ENCODE results near the gene KLHL26. TPM values are rescaled to one million over a fixed set of nuclear protein-coding genes. Genes with fewer than 3 reads are reported as not detected.
A peak's percentile ranks its signal among the peaks of the same experiment; 100 is the strongest.

KLHL26 gene, protein sequence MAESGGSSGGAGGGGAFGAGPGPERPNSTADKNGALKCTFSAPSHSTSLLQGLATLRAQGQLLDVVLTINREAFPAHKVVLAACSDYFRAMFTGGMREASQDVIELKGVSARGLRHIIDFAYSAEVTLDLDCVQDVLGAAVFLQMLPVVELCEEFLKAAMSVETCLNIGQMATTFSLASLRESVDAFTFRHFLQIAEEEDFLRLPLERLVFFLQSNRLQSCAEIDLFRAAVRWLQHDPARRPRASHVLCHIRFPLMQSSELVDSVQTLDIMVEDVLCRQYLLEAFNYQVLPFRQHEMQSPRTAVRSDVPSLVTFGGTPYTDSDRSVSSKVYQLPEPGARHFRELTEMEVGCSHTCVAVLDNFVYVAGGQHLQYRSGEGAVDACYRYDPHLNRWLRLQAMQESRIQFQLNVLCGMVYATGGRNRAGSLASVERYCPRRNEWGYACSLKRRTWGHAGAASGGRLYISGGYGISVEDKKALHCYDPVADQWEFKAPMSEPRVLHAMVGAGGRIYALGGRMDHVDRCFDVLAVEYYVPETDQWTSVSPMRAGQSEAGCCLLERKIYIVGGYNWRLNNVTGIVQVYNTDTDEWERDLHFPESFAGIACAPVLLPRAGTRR
- 3.8 and 13.3 TPM in 2 replicates for total RNA-seq (2011; cell fraction: chromatin; rRNA removed; ENCODE audit: low replicate concordance)
- 8.0 and 10.7 TPM in 2 replicates for total RNA-seq (2011; cell fraction: nucleolus; rRNA removed)
- total RNA-seq (2011; cell fraction: nucleoplasm; rRNA removed): 5.5 and 6.2 TPM in 2 replicates
- total RNA-seq (2014; rRNA removed) (2.4 and 6.7 TPM in 2 replicates), total RNA-seq (2014; rRNA removed; fragmentation: Illumina TruSeq; extraction: Trizol) (0.80 and 1.0 TPM in 2 replicates), total RNA-seq (2015; rRNA removed; fragmentation: Illumina TruSeq; extraction: Trizol) (1.3 and 1.8 TPM in 2 replicates), total RNA-seq (2021) (12.7 and 13.3 TPM in 2 replicates), polyA plus RNA-seq (2011; rRNA removed) (1.4 and 2.2 TPM in 2 replicates), polyA plus RNA-seq (2014; fragmentation: Illumina TruSeq; extraction: Trizol) (1.9 and 3.1 TPM in 2 replicates), polyA plus RNA-seq (2014; fragmentation: Nextera tagmentation; extraction: Ambion mirVana) (under 1 TPM; 0.13 to 0.17 TPM), polyA plus RNA-seq (2014; rRNA removed) (3.3 and 5.1 TPM in 2 replicates), polyA minus RNA-seq (2011; rRNA and poly(A)+ RNA removed) (1.2 and 1.7 TPM in 2 replicates), Bru-seq, nascent RNA (percentile 63 among the genes with signal in this experiment), BruChase-seq, experiment 1, labeled RNA remaining after a 2-hour chase (percentile 59 among the genes with signal in this experiment), BruChase-seq, experiment 2, labeled RNA remaining after a 6-hour chase (percentile 60 among the genes with signal in this experiment)
- 2.5 and 3.6 TPM in 2 replicates for polyA plus RNA-seq (2011; cell fraction: cytosol; rRNA removed)
- polyA plus RNA-seq (2011; cell fraction: nucleus; rRNA removed): 5.2 and 8.7 TPM in 2 replicates
- 3.4 and 6.6 TPM in 2 replicates for polyA plus RNA-seq (2012)
- polyA minus RNA-seq (2011; cell fraction: cytosol; rRNA and poly(A)+ RNA removed): 8.2 and 19.0 TPM in 2 replicates
- polyA minus RNA-seq (2011; cell fraction: nucleus; rRNA and poly(A)+ RNA removed): 2.2 and 4.8 TPM in 2 replicates
- long read RNA-seq, experiment 1, full-length matches to known transcripts: 11 of 35 reads
- long read RNA-seq, experiment 1, partial matches to known transcripts: 5 of 35 reads
- long read RNA-seq, experiment 1, other reads (novel, unspliced or antisense): 19 of 35 reads
- long read RNA-seq, experiment 2, full-length matches to known transcripts: 4 of 10 reads
- long read RNA-seq, experiment 2, partial matches to known transcripts: 0 of 10 reads
- long read RNA-seq, experiment 2, other reads (novel, unspliced or antisense): 6 of 10 reads
- long read RNA-seq, experiment 3, full-length matches to known transcripts: 7 of 7 reads
- long read RNA-seq, experiment 3, partial matches to known transcripts: 0 of 7 reads
- long read RNA-seq, experiment 3, other reads (novel, unspliced or antisense): 0 of 7 reads

DNA sequence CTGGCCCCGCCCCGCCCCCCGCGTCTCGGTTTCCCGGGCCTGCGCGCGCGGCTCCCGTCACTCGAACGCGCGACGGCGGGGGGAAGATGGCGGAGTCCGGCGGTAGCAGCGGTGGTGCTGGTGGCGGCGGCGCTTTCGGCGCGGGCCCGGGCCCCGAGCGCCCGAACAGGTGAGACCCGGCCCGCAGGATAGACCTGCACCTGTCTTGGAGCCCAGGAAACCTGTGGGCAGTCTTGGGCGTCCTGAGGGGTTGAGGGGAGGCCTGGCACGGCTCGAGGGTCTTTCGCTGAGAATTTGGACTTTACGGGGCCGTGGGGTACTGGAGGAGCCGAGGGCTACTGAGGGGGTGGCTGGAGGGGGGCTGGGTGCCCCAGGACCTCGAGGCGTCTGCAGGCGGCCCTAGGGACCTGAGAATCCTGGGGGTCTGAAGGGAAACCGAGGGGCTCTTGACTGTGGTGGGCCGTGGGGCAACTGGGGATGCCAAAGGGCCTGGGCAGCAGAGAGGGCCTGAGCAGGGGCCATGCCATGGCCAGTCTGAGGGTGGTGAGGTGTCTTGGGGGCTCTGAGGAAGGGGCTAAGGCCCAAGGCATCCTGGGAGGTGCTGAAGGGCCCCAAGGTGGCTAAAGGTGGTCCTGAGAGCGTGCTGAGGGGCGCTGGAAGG is at the start of gene KLHL26:
KLHL26 (plus strand) TSS at position 60 of the 661 bp plus-strand sequence; CDS start at position 87, 27 bp downstream.
- under 1% methylated on average over 38 of the region's 47 CpGs for WGBS (ENCODE audit: insufficient coverage, low coverage, missing lambda C conversion rate)
- H3K9me1 ChIP-seq (ENCODE audit: control insufficient read depth, insufficient read depth, low read length): no peaks in the 10 kb centered on the region
- no TSS peak for BruUV-seq (replicated peaks)
- H3K27me3 ChIP-seq (ENCODE audit: control insufficient read depth in 2 of 2, insufficient read depth in 2 of 2, low read length in 2 of 2): peaks cover 10 to 16% of the 10 kb centered on the region in 2 experiments; a peak in 4 of 5 replicates
- peak within 1 kb of the TSS; percentile 91 for H3K4me2 ChIP-seq (ENCODE audit: insufficient read depth, low read length)
- no peak for ATAC-seq
- intact Hi-C loops (cut with micrococcal nuclease): loop anchor here (5.0 kb wide), 2 partner anchors 45 to 195 kb away; partner anchors contain the start of gene UPF1
- peaks cover 4 to 25% of the 10 kb centered on the region in 2 experiments; a peak in 4 of 5 replicates for H3K4me1 ChIP-seq (replicated peaks in 1 of 2; ENCODE audit: control insufficient read depth in 2 of 2, insufficient read depth in 2 of 2, low read length in 2 of 2)
- H4K20me1 ChIP-seq (replicated peaks; ENCODE audit: control insufficient read depth, insufficient read depth, low read length): 0 out of 2 replicates have a peak, but pooled peaks cover 3% of the 10 kb centered on the region
- ChIA-PET POLR2A (interaction anchor here (0.8 to 1.0 kb wide), 2 partner anchors 10 to 12 kb away, joined by 3 to 4 read pairs; no protein-coding TSS in a partner anchor), CTCF (ENCODE audit: low intra/inter-chr PET ratio) (no interaction called here)
- peak within 1 kb of the TSS; percentile 87 to 98 for H3K9ac ChIP-seq (ENCODE audit: insufficient read depth in 1 of 2, low read depth in 2 of 2, low read length in 2 of 2)
- FAIRE-seq: no peak
- H3K36me3 ChIP-seq (ENCODE audit: control insufficient read depth, insufficient read depth, low read length): no peaks in the 10 kb centered on the region
- H3K4me3 ChIP-seq: peak within 1 kb of the TSS; percentile 100
- H3K27ac ChIP-seq (ENCODE audit: extremely low read depth, low read depth, low read length): peak within 1 kb of the TSS; percentile 82
- H3K79me2 ChIP-seq (ENCODE audit: control insufficient read depth, insufficient read depth, low read length): peaks cover 24% of the 10 kb centered on the region
- in situ Hi-C loops (cut with MboI): no loop called here
- H3K9me3 ChIP-seq (replicated peaks; ENCODE audit: control insufficient read depth, insufficient read depth, low read depth, low read length): no peaks in the 10 kb centered on the region
- H2AFZ ChIP-seq (ENCODE audit: low read depth, low read length): peak within 1 kb of the TSS; percentile 98
- no peak for DNase-seq (ENCODE audit: extremely low read depth in 1 of 4, low spot score in 3 of 4)
- TF ChIP-seq NONO (IDR thresholded peaks at IDR 0.05; ENCODE audit: low read depth in 2 of 2, low read length in 1 of 2): 0 out of 4 replicates have a peak, but pooled peaks have one; percentile 30 to 37
- no peak for TF ChIP-seq ARID1B (IDR thresholded peaks at IDR 0.05)
- TF ChIP-seq KDM5B (IDR thresholded peaks at IDR 0.05; ENCODE audit: insufficient replicate concordance, low read depth, low read length): peak; percentile 56
- TF ChIP-seq, protein P1, sequence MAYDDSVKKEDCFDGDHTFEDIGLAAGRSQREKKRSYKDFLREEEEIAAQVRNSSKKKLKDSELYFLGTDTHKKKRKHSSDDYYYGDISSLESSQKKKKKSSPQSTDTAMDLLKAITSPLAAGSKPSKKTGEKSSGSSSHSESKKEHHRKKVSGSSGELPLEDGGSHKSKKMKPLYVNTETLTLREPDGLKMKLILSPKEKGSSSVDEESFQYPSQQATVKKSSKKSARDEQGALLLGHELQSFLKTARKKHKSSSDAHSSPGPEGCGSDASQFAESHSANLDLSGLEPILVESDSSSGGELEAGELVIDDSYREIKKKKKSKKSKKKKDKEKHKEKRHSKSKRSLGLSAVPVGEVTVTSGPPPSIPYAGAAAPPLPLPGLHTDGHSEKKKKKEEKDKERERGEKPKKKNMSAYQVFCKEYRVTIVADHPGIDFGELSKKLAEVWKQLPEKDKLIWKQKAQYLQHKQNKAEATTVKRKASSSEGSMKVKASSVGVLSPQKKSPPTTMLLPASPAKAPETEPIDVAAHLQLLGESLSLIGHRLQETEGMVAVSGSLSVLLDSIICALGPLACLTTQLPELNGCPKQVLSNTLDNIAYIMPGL (CRISPR knock-in tag; IDR thresholded peaks at IDR 0.05): no peak
- peak; percentile 70 for TF ChIP-seq SUPT5H (IDR thresholded peaks at IDR 0.05)
- peak; percentile 96 for TF ChIP-seq CREM (IDR thresholded peaks at IDR 0.05; ENCODE audit: low read depth)
- no peak for TF ChIP-seq U2AF2 (optimal IDR thresholded peaks at IDR 0.05; ENCODE audit: low read depth, low read length)
- no peak for TF ChIP-seq BACH1 (tag; IDR thresholded peaks at IDR 0.05)
- TF ChIP-seq, protein P2, sequence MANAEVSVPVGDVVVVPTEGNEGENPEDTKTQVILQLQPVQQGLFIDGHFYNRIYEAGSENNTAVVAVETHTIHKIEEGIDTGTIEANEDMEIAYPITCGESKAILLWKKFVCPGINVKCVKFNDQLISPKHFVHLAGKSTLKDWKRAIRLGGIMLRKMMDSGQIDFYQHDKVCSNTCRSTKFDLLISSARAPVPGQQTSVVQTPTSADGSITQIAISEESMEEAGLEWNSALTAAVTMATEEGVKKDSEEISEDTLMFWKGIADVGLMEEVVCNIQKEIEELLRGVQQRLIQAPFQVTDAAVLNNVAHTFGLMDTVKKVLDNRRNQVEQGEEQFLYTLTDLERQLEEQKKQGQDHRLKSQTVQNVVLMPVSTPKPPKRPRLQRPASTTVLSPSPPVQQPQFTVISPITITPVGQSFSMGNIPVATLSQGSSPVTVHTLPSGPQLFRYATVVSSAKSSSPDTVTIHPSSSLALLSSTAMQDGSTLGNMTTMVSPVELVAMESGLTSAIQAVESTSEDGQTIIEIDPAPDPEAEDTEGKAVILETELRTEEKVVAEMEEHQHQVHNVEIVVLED (CRISPR knock-in tag; IDR thresholded peaks at IDR 0.05): 0 out of 2 replicates have a peak, but pooled peaks have one; percentile 21
- 0 out of 2 replicates have a peak, but pooled peaks have one; percentile 47 for TF ChIP-seq PML (IDR thresholded peaks at IDR 0.05; ENCODE audit: low read length)
- TF ChIP-seq TCF3 (CRISPR knock-in tag; IDR thresholded peaks at IDR 0.05): no peak
